HuH-7.5 (cell line): Measurements from ENCODE around the gene OGG1.
"Not testable (repeated sequence)": the region's sequence is repeated elsewhere in the genome, so short reads cannot be mapped to it uniquely, and the experiment has no call there.

Experiments
- DNase-seq: peaks from one replicate; pipeline ENCODE4 v3.0.0; 2011; ENCODE audit warnings: low spot score

OGG1 gene

GRCh38 chr3:9765865-9766264, 16.1 kb downstream of the OGG1 start:
- DNase-seq, result no peak

DNA sequence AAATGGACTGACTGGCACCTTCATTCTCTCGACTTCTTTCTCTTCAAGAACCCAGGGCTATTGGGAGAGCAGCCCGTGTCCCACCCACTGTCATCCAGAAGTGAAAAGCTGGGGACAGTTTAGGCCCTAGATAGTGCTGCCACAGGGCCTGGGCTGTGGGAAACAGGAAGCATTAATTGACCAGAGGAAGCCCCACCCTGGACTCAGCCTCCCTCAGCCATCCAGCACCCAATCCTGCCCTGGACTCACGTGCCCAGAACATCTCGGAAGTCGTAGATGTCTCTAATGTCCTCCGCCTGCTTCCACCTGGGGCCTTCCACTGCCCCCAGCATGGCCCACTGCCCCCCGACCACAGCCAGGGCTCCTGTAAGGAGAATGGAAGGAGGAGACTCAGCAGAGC, 17.7 kb downstream of the OGG1 start:
- DNase-seq, result no peak

GRCh38 chr3:9768141-9768775, 18.5 kb downstream of the OGG1 start:
- DNase-seq, result no peak

- no peak for DNase-seq
These were observed 19.3 kb downstream of the OGG1 start for GRCh38 chr3:9769012-9769411.

DNA sequence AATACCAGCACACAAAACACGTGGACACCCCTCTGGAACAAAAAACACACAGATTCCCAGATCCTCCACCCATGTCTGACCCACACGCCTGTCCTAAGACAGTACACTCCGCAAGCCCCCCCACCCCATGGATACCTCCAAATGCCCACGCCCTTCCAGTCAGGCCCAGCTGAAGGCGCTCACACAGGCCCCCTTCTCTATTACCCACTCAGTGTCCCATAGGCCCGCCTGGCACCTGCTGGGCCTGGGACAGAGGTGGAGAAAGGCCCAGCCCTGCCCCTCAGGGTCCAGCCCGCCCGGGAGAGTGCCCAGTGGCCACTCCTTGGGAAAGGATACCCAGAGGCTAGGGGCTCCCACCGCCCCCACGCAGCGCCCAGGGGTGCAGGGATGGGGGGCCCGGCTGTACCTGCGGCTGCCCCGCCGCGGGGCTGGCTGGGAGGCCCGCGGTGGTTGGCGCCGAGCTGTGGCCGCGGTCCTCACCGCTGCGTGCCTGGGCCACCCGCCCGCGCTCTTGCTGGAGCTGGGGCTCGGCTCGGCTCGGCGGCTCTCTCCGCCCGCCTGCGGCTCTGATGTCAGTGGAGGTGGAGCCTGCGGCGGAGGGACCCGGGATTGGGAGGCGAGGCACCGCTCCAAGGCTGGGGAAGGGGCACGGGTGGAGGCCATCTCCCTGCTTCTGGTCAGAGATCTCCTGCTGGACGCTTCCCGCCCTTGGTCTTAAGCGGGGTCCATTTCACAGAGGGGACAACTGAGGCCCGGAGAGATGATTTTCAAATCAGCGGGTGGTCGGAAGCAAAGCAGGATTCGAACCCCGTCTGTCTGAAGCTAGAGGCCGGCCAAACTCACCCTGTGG, 19.9 kb downstream of the OGG1 start, which contains the start of gene CAMK1:
TSS of gene CAMK1 (minus strand) at position 522 of the 850 bp plus-strand sequence. CDS start 2,198 bp downstream, outside the sequence.
- DNase-seq, result peak; percentile 96

DNA sequence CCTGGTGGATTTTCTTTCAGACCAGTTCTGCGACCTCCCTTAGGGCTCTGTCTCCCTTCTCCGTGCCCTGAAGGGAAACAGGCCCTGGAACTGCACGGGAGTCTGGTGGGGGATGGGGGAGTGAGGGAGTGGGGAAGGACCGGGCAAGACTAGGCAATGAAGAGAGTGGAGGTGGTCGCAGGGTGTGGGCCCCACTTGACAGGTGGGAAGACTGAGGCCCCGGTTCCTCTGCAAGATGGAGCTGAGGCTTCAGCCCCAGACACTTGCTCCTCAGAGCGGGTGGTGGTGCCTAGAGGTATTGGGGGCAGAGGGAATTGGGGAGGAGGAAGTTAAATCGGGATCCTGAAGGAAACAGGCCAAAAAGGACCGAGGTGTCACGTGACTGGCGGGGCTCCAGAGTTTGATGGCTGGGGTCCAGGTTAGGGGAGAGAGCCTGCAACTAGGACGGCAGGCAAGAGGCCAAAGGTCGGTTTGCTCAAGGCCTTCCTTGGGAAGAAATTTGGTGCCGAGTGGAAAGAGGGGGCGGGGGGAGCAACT, 20.6 kb downstream of the OGG1 start:
- DNase-seq, result peak; percentile 94

DNA sequence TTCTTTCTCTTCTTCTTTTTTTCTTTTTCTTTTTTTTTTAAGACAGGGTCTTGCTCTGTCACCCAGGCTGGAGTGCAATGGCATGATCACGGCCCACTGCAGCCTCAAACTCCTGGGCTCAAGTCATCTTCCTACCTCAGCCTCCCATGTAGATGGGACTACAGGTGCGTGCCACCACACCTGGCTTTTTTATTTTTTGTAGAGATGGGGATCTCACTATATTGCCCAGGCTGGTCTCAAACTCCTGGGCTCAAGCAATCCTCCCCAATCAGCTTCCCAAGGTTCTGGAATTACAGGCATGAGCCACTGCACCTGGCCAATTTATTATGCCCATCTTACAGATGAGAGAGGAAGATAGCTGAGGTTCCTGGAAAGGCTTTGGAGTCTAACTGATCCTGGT, 21.3 kb downstream of the OGG1 start:
- DNase-seq, result not testable (repeated sequence)

- DNase-seq, result no peak
These were observed 27.3 kb downstream of the OGG1 start for GRCh38 chr3:9776896-9777693.

DNA sequence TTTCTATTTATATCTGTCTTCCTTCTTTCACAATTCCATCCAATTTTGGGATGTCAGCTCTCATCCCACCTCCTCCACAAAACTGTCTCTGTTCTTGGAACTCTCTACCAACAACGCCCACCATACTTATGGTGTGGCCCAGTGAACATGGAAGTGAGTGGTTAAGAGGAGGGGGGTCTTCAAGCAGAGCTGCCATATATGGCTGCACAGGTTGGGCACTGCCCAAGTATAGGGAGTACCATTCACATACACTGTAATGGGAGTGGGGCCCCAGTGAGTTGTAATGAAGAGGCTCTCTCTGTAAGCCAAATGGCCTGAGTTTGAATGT, 27.9 kb downstream of the OGG1 start:
- DNase-seq, result no peak

GRCh38 chr3:9778143-9779074, 28.7 kb downstream of the OGG1 start:
- no peak for DNase-seq

DNA sequence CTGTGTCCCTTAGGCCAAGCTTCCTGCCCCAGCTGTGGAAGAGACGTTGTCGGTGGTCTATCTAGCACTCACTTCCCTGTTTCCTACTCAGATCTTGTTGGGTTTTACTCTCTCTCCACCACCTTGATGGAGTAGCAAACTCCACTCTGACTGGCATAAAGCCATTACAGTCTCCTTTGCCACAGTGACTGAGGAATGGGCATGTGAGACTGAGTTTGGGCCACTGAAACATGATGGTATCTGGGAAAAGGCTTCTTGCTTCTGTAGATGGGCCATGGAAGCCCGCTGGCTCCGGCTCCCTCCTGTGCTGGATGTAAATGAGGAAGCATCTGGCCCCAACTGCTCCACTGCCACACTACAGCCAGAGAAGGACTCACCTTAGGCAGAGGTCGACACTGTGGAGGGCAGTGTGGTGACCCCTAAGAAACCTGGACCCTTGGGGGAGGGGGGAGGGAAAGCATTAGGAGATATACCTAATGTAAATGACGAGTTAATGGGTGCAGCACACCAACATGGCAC, 29.4 kb downstream of the OGG1 start:
- DNase-seq, result no peak

- no peak for DNase-seq
These were observed 30.1 kb downstream of the OGG1 start for GRCh38 chr3:9779721-9780457.

- DNase-seq, result no peak
These were observed 30.7 kb downstream of the OGG1 start for GRCh38 chr3:9780458-9780812.

DNA sequence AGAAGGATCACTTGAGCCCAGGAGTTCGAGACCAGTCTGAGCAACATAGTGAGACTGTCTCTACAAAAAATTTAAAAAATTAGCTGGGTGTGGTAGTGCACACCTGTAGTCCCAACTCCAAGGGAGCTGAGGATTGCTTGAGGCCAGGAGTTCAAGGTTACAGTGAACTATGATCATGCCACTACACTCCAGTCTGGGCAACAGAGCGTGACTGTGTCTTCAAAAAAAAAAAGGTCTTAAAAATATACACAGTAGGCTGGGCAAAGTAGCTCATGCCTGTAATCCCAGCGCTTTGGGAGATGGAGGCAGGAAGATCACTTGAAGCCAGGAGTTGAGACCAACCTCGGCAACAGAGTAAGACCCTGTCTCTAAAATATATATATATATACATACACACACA, 31.2 kb downstream of the OGG1 start:
- no peak for DNase-seq

- no peak for DNase-seq
These were observed 31.8 kb downstream of the OGG1 start for GRCh38 chr3:9781551-9781950.

DNA sequence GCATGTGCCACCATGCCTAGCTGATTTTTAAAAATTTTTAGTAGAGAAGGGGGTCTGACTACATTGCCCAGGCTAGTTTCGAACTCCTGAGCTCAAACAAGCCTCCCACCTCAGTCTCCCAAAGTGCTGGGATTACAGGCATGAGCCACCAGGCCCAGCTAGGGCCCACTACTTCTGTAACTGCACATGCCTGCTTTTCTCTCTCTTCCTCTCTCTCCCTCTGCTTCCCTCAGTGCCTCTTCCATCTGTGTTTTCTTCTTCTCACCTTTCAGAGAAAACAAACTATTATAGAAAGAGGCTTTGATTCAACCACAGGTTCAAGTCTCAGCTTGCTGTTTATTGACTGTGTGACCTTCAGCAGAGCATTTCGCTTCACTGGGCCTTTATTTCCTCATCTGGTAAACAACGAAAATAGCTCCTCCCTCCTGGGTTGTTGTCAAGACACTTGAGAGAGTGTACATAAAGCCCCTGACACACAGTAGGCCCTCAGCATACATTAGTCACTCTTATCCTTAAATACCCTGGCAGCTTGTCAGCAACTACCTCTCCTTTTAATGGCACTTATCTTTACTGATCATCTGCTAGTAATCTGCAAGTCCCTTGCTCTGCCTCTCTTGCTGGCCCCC, 32.3 kb downstream of the OGG1 start:
- no peak for DNase-seq

- no peak for DNase-seq
These were observed 33.0 kb downstream of the OGG1 start for GRCh38 chr3:9782770-9783169.

- no peak for DNase-seq
These were observed 34.2 kb downstream of the OGG1 start for GRCh38 chr3:9783954-9784353.

DNA sequence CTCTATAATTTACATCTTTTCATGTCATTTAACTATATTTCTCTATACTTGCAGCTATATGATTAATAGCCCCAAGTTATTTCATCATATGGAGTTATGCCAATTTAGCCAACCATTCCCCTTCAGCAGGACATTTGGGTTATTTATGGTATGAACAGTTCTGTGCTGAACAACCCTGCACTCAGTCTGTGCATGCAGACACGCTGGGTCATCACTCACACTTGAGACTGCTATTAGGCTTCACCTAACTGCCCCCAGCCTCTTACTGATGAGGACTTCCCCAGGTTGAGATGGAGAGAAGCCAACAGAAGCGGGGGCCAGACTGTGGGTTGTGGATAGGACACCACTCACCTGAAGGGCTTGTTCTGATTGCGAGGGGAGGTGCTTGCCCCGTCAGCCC, 35.2 kb downstream of the OGG1 start:
- DNase-seq, result no peak

GRCh38 chr3:9785602-9786001, 35.9 kb downstream of the OGG1 start:
- DNase-seq, result no peak
